H1 (cell line): ENCODE results near the gene STK32C. TPM values are rescaled to one million over a fixed set of nuclear protein-coding genes. Genes with fewer than 3 reads are reported as not detected.

Experiments used
- BRCA1 ChIP-seq: IDR thresholded peaks from 2 replicates; pipeline ENCODE4 v1.6.1; 2012; ENCODE audit warnings: low read depth, low read length, improper control_type of control experiment
- CEBPB ChIP-seq: IDR thresholded peaks from 2 replicates; pipeline ENCODE4 v1.6.1; 2012; ENCODE audit warnings: low read depth, low read length
- EZH2 ChIP-seq: fragments of 200-600 bp; sonication (generic); IDR thresholded peaks from 2 replicates; pipeline ENCODE4 v1.7.1; 2012; ENCODE audit warnings: low read depth, mild to moderate bottlenecking, moderate library complexity, low read length, inconsistent platforms; ENCODE audit not compliant: severe bottlenecking
- HDAC2 ChIP-seq, 2 experiments: fragments of 300-600 bp in 1 of 2; sonication (generic) in 1 of 2; IDR thresholded peaks; 2 replicates each; pipeline ENCODE4 v1.6.1; 2011 to 2012; ENCODE audit warnings: low read depth in 2 of 2, low read length in 2 of 2, mild to moderate bottlenecking in 2 of 2, moderate library complexity in 2 of 2, borderline replicate concordance in 1 of 2, inconsistent platforms in 1 of 2
- JUND ChIP-seq: IDR thresholded peaks from 2 replicates; pipeline ENCODE4 v1.6.1; 2011; ENCODE audit warnings: mild to moderate bottlenecking, improper control_type of control experiment, low read length
- KDM4A ChIP-seq: IDR thresholded peaks from one replicate; pipeline ENCODE4 v1.7.1; 2012; ENCODE audit warnings: low read depth, mild to moderate bottlenecking, moderate library complexity, low read length, inconsistent platforms; ENCODE audit not compliant: severe bottlenecking
- RXRA ChIP-seq: IDR thresholded peaks from 2 replicates; pipeline ENCODE4 v1.6.1; 2011; ENCODE audit warnings: low read depth, mild to moderate bottlenecking, low read length, moderate library complexity; ENCODE audit not compliant: insufficient read depth
- SIN3A ChIP-seq, 2 experiments: IDR thresholded peaks in 1 of 2; conservative IDR thresholded peaks in 1 of 2; 2 replicates each; pipeline ENCODE4 v1.6.1; 2011 to 2012; ENCODE audit warnings: low read length in 2 of 2, improper control_type of control experiment in 1 of 2, low read depth in 1 of 2, mild to moderate bottlenecking in 1 of 2
- SUZ12 ChIP-seq: fragments of 200-600 bp; sonication (generic); IDR thresholded peaks from 2 replicates; pipeline ENCODE4 v1.6.1; 2012; ENCODE audit warnings: mild to moderate bottlenecking, inconsistent platforms, low read length, moderate library complexity, mixed read lengths
- polyA plus RNA-seq, 7 experiments: library from polyadenylated mRNA; depleted of rRNA in 3 of 7; stranded (reverse) in 5 of 7; unstranded in 2 of 7; fragments of >200 nt in 5 of 7; fragments of 200-250 nt in 2 of 7; gene quantifications; 1 replicate in 5 of 7; 2 replicates in 1 of 7; 4 replicates in 1 of 7; pipeline versions ENCODE4 v1.2.1 to v1.2.3, GENCODE V29; 2011 to 2013; ENCODE audit warnings: missing spikeins in 2 of 7, mixed read lengths in 2 of 7
- total RNA-seq: library from RNA; stranded (reverse); fragmentation: NEBNext Ultra II Directional; extraction: Animal tissue kit (Norgen Biotek cat#: 25700); gene quantifications from 2 replicates; pipeline ENCODE4 v1.2.1, GENCODE V29; 2021

Gene STK32C
- total and polyA plus RNA-seq, 2 of the 8 experiments (the other 6 are each of a cell fraction or from before 2014, with no cell fraction given) = 10.6 to 15.6 TPM

GRCh38 chr10:132185601-132186487 lies 121.9 kb downstream of the STK32C start (continued):
- 0 out of 4 replicates have a peak, but pooled peaks of 1 of the 2 experiments have one; percentile 1 for TF ChIP-seq HDAC2 (IDR thresholded peaks at IDR 0.05; ENCODE audit: borderline replicate concordance in 1 of 2, low read depth in 2 of 2, low read length in 2 of 2)
- TF ChIP-seq JUND = no peak
- TF ChIP-seq SIN3A (conservative IDR thresholded peaks at IDR 0.05 in 1 of 2, IDR thresholded peaks at IDR 0.05 in 1 of 2; ENCODE audit: low read depth in 1 of 2, low read length in 2 of 2) = no peak; a peak in 1 of 4 replicates
- peak; percentile 46 for TF ChIP-seq KDM4A
- TF ChIP-seq CEBPB = no peak
- TF ChIP-seq EZH2 = no peak
- no peak for TF ChIP-seq RXRA
- peak; percentile 66 for TF ChIP-seq SUZ12
- no peak for TF ChIP-seq BRCA1
